SK-N-SH (cell line): ENCODE measurements around the gene MED22.

Experiments used
- RCOR1 ChIP-seq: fragments of 150-350 bp; IDR thresholded peaks from 2 replicates; pipeline ENCODE4 v1.6.1; 2017; ENCODE audit warnings: antibody characterized with exemption, low read length
- TEAD4 ChIP-seq: IDR thresholded peaks from 2 replicates; pipeline ENCODE4 v1.4.0; 2012; ENCODE audit warnings: mild to moderate bottlenecking, borderline replicate concordance; ENCODE audit not compliant: insufficient read depth
- YY1 ChIP-seq: IDR thresholded peaks from 2 replicates; pipeline ENCODE4 v1.4.0; 2012; ENCODE audit warnings: low read depth, mild to moderate bottlenecking
- TF ChIP-seq, protein P1 (sequence below): fragments of 200-600 bp; sonication (generic); IDR thresholded peaks from 2 replicates; pipeline ENCODE4 v1.6.1; 2017; ENCODE audit warnings: antibody characterized with exemption, mild to moderate bottlenecking, moderate library complexity

DNA sequence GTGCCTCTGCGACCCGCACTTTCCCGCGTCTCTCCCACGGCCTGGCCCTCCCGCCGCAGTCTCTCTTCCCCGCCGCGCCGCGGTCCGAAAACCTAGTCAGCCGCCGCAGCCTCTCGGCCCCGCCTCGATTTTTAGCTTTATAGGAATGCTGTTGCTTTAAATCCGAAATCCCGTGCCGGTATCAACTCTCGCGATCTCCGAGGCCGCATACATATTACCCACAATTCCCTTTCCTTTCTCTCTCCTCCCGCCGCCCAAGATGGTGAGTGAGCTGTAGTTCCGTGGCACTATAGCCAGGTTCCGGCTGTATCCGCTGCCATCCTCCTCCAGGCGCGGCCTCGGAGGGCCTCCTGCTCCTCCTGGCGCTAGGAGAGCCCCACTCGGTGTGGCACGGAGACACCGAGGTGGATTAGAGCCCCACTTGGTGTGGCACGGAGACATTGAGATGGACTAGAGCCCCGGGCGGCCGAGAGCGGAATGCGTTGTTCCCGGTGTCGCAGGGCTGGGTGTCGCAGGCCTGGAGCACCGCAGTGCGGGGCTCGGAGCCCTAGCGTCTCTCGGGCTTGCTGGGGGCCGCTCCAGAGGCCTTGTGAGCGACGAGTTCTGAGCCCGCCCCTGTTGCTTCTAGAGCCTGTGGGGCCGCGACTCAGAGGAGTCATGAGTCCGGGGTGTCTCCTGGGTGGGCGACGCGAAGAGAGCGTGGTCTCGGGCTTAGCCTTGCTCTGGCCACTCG is at the start of gene MED22, which contains the start of gene RPL7A:
- TF ChIP-seq, protein P1, sequence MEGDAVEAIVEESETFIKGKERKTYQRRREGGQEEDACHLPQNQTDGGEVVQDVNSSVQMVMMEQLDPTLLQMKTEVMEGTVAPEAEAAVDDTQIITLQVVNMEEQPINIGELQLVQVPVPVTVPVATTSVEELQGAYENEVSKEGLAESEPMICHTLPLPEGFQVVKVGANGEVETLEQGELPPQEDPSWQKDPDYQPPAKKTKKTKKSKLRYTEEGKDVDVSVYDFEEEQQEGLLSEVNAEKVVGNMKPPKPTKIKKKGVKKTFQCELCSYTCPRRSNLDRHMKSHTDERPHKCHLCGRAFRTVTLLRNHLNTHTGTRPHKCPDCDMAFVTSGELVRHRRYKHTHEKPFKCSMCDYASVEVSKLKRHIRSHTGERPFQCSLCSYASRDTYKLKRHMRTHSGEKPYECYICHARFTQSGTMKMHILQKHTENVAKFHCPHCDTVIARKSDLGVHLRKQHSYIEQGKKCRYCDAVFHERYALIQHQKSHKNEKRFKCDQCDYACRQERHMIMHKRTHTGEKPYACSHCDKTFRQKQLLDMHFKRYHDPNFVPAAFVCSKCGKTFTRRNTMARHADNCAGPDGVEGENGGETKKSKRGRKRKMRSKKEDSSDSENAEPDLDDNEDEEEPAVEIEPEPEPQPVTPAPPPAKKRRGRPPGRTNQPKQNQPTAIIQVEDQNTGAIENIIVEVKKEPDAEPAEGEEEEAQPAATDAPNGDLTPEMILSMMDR = no peak
- TF ChIP-seq TEAD4 = no peak
- TF ChIP-seq YY1 = peak; percentile 93
- TF ChIP-seq RCOR1 = no peak; the same call in 1 of the 2 replicates
